HG02852 (cell line): ENCODE measurements around the gene RNF126.
"Not testable (repeated sequence)": the region's sequence is repeated elsewhere in the genome, so short reads cannot be mapped to it uniquely, and the experiment has no call there.

Experiments used
- ATAC-seq: cut with Tn5 transposase; IDR thresholded peaks from one replicate; pipeline ENCODE4 v1.9.1; 2021; ENCODE audit warnings: mild to moderate bottlenecking, moderate library complexity; ENCODE audit not compliant: unreplicated experiment

The RNF126 gene

DNA sequence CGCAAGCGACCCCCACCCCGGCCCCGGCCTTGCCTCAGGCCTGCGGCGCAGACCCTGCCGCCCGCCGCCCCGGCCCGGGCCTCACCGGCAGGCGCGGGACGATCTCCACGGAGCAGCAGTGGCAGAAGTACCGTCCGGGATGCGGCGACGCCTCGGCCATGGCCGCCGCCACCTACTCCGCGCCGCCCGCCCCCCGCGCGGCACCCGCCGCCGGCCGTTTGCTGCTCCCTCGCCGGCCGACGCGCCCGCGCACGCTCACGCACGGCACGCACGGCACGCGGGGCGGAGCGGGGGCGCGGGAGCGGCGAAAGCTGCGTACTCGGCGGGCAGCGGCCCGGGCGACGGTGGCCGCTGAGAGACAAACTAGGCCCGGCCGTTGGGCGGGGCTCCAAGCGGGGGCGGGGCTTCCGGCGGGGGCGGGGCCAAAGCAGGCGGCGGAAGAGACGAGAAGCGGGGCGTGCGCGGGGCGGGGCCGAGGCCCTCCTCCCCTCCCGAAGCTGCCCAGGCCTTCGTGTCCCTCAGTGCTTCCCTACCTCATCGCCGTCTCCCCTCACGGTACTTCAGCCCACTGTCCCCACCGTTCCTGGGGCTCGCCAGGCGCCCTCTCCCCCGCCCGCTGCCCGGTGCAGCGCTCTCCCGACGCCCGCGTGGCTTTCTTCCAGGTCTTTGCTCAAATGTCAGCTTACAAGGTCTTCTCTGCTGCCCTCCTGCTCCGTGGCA is at the start of gene RNF126:
Gene RNF126 (minus strand): TSS at position 253 of the 720 bp plus-strand sequence. CDS start 93 bp downstream, at position 160.
- ATAC-seq = peak; percentile 41

DNA sequence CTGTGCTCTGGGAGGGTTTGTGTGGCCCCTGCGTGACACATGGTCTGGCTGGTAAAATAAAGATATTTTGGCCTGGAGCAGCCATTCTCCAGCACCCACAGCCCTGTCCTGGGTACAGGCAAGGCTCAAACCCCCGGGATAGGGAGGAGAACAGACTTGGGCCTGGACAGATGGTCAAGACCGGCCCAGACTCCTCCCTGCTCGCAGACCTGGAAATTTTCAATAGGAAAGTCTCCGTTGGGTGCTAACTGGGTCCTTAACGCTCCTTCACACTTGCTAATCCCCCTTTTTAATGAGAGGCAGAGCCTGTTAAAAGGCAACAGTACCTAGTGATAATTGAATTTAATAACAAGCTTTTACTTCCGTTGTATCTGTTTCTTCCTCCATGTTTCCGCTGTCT is 48.2 kb upstream of the RNF126 start:
- no peak for ATAC-seq

DNA sequence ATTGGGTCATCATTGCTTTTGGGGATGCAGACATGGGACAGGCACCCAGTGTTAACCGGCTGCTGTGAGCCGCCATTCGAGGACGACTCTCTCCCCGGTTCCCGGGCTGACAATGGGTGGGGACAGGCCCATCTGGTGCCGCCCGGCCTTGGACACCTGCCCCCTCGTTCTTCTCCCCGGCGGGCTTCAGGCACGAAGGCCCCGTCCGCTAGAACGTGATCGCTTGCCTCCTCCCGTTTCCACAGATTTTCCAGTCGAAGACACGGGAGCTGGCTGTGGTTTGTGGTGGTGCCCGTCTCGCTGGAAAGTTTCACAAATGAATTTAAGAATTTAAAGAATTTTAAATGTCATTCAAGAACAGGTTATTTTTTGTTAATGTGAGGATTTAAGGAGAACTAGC is 47.8 kb upstream of the RNF126 start:
- ATAC-seq = no peak

DNA sequence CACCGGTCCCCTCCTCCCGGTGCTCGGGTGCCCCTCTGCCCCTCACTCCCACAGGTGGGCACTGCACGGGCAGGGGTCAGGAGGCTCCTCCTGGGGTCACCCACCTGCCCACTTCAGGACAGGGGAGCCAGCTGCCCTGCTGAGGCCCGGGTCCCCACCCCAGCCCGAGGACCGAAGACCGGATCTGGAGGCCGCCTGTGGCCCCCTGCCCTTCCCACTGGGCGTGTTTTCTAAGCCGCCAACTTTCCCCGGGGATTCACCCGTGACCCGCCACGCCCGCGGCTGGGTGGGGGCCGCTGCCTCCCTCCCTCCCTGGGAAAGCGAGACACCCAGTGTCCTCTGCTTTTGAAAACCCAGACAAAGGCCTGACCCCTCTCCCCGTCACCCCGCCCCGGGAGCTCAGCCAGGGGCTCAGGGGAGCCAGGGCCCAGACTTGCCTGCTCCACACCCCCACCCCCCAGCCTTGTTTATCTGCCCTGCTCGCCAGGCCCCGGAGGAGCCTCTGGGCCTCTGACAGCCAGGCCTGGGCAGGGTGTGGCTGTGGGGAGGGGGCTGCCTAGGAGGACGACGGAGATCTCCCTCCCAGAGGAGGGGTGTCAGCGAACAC is 47.1 kb upstream of the RNF126 start:
- ATAC-seq = no peak

DNA sequence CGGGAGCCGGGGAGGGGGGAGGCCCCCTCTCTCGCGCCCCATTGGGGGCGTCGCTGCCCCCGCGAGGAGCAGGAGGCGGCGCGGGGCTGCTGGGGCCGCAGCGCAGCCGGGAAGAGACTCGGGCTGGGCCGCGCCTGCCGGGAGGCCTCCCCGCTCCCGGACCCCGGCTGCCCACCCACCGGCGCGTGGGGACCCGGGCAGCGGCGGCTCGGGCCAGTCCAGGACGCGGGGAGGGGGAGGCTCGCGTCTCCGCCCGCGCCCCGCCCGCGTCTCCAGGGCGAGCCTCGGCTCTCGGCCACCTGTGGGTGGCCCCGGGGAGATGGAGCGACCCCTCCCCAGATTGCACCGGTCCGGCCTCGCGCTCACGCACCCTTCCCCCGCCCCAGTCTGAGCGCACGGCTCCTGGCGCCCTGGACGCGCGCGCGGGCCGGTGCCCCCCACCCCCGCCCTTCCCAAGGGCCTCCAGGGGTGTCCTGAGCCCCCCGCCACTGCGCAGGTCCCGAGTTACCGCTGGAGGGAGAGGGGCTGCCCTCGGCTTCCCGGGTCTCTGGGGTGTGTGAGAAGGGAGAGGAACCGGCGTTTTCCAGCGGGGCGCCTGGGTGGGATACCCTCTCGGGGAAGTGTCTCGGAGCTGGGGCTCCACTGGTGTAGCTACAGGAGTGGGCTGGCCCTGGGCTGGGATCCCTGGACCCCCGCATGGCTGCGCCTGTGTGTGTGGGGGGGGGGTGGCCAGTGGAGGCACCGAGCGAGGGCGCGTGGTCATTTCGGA is 46.4 kb upstream of the RNF126 start:
- ATAC-seq = no peak

DNA sequence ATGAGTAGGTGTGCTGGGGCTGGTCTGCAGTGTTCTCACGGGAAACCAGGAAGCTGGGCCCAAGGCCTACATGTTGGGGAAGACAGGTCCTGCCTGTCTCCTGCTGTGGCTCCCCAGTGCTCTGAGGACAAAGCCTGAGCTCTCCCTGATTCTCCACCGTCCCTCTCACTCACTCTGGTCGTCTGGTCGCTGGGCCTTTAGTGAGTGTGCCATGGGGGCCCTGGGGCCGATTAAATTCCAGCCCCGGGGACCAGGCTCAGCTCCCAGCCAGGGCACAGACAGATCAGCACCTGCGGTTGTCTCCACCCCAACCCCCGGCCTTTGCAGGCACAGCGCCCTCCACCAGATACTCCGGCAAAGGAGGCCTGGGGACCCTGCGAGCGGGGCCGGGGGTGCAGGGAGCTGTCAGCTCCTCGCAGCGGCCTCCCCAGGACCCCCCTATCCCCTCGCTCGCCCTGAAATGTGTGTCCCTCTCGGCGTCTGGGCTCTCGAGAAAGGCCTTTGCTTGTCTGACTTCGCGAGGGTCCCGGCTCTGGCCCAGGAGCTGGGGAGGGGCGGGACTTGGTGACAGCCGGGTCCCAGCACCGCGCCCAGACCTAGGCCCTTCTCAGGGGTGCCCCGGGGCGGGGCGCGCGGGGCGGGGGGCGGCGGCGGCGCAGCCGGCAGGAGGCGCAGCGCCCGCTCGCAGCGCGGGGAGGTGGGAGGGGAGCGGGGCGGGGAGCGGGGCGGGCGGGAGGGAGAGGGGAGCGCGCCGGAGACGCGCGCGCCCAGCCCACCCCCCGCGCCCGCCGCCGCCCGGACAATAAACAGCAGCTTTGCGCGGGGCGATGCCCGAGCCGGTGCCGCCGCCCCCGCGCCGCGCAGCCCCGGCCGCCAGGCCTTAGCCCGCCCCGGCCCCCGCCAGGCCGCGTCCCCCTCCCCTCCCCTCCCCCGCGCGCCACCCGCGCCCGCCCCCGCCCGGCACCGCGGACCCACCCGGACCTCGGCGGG is 45.4 kb upstream of the RNF126 start, which contains the start of gene PALM:
Gene PALM (plus strand): TSS at position 782 of the 990 bp plus-strand sequence. CDS start 212 bp downstream, outside the sequence.
- ATAC-seq = no peak

DNA sequence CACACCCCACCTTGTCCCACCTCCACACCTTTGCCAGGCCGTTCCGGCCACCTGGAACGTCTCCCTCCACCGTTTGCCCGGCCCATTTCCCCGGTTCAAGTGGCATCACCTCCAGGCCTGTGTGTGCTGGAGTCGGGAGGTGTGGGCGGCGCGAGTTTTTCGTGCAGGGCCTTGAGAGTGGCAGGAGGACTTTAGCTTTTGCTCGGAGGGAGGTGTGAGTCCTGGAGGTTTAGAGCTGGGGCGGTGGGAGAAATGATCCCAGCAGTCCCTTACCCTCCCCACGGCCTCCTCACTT is 41.4 kb upstream of the RNF126 start:
- ATAC-seq = no peak

DNA sequence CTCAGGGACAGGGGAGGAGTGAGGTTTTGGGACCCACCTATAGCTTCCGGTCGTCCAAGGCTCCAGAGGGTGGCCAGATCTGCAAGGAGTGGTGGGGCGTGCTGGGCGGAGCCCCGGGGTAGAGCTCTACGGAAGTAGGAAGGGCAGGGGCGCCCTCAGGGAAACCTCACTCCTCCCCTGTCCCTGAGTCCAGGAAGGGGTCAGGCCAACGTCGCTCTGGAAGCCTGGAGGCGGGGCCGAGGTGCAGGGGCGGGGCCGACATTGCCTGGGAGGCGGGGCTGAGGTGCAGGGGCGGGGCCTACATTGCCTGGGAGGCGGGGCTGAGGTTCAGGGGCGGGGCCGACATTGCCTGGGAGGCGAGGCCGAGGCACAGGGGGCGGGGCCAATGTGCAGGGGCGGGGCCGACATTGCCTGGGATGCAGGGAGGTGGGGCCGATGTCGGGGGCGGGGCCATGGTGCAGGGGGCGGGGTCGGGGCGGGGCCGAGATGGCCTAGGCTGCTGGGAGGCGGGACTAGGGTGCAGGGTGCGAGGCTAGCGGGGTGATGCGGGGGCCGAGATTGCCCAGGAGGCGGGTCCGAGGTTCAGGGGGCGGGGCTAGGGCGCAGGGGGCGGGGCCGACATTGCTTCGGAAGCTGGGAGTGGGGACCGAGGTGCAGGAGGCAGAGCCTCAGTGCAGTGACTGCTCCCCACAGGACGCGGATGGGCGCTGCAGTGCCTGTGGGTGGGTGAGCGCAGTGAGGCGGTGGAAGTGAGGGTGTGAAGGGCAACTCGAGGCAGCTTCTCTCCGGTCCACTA is 40.8 kb upstream of the RNF126 start:
- ATAC-seq = no peak

DNA sequence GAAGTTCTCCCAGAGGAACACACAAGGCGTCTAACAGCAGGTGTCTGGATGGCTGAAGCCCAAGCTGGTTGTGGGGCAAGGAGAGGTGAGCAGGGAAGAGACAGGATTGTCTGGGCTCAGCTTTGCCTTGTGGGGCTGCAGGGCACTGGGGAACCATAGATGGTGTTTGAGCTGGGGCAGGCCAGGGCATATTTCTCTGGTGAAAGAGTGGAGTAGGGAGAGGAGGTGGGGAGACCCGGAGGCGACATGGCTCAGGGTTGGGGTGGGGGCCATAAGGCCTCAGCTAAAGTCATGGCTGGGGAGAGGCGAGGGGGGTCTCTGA is 40.3 kb upstream of the RNF126 start:
- ATAC-seq = no peak

DNA sequence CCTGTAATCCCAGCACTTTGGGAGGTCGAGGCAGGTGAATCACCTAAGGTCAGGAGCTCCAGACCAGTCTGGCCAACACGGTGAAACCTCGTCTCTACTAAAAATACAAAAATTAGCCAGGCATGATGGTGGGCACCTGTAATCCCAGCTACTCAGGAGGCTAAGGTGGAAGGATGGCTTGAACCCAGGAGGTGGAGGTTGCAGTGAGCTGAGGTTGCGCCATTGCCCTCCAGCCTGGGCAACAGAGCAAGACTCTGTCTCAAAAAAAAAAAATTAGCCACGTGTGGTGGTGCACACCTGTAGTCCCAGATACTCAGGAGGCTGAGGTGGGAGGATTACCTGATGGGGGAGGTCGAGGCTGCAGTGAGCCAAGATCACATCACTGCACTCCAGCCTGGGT is 39.8 kb upstream of the RNF126 start:
- not testable (repeated sequence) for ATAC-seq

DNA sequence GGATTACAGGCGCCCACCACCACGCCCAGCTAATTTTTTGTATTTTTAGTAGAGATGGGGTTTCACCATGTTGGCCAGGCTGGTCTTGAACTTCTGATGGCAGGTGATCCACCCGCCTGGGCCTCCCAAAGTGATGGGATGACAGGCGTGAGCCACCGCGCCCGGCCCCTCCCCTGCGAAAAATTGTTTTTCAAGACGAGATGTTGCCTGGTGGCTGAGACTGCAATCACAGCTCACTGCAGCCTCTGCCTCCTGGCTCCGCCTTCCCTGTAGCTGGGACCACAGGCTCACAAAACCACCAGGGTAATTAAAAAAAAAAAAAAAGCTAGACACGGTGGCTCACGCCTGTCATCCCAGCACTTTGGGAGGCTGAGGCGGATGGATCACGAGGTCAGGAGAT is 36.9 kb upstream of the RNF126 start:
- not testable (repeated sequence) for ATAC-seq

DNA sequence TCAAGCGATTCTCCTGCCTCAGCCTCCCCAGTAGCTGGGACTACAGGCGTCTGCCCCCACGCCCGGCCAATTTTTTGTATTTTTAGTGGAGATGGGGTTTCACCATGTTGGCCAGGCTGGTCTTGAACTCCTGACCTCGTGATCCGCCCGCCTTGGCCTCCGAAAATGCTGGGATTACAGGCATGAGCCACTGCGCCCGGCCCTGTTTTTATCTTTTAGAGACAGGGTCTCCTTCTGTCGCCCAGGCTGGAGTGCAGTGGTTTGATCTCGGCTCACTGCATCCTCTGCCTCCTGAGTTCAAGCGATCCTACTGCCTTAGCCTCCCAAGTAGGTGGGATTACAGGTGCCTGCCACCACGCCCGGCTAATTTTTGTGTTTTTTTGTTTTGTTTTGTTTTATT is 35.5 kb upstream of the RNF126 start:
- not testable (repeated sequence) for ATAC-seq

DNA sequence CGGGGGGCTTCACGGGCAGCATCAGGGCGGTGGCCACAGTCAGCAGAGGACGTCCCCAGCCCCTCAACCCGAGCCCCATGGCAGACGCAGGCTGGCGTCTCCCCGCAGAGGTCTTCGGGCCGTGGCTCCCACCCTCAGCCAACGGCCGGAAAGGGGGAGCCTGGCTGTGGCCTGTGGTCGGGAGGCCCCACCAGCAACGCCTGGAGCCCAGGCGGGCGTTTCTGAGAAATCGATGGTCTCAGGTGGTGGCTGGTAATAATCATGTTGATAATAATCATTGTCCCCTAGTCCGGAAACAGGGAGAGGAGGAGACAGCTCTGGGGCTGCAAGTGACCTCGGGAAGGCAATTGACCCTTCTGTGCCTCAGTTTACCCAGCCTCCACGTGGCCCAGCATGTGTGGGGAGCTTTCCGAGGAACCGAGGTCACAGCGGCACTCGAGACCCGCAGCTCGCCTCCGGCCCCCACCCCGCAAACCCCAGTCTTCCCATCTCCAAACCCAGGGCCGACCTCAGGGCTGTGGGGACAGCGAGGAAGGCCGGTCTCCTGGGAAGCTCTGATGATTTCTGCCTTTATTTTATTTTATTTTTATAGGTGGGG is 32.4 kb upstream of the RNF126 start, which contains the start of gene PRSS57:
Gene PRSS57 (minus strand): TSS at position 101 of the 598 bp plus-strand sequence. CDS start 22 bp downstream, at position 79.
- ATAC-seq = no peak

DNA sequence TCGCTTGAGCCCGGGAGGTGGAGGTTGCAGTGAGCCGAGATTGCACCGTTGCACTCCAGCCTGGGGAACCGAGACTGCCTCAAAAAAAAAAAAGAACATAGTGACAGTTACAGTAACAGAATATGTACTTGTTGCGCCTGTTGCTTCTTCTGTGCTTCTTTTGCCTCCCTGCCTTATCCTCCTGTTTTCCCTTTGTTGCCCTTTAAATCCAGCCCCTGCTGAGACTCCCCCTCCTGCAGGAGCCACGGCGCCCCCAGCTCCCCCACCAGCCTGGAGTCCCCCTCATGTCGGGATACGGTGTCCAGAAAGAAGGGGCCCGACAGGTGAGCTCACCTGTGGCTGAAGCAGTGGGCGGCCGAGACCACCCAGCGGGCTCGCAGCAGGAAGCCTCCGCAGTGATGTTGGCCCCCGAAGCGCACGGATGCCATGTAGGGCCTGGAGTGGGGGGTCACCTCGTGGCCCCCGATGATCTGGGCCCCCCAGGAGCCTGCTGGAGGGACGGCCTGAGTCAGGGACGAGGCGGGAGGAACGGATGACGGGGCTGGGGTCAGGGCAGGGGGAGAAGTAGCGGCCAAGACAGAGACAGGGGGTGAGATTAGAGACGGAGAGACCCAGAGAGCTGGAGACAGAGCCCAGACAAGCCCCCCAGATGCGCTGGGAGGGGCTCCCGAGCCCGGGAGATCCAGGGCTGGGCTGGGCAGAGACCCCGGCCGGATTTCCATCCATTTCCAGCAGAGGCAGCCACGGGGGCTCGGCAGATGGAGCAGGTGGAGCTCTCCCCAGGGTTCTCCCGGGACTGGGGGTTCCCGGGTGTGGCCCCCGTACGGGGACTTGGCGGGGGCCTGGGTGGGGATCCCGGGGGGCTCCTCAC is 31.7 kb upstream of the RNF126 start:
- no peak for ATAC-seq

DNA sequence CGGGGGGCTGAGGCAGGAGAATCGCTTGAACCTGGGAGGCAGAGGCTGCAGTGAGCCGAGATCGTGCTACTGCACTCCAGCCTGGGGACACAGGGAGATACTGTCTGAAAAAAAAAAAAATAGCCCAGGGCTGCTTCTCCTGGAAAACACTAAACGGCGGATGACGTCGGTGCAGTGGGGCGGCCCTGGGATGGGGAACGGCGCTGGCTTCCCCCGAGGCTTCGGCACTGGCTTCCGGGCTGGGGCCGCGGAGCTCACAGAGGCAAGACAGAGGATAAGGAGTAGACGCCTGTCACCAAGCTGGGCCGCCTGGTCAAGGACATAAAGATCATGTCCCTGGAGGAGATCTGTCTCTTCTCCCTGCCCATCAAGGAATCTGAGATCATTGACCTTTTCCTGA is 27.2 kb upstream of the RNF126 start:
- ATAC-seq = no peak

DNA sequence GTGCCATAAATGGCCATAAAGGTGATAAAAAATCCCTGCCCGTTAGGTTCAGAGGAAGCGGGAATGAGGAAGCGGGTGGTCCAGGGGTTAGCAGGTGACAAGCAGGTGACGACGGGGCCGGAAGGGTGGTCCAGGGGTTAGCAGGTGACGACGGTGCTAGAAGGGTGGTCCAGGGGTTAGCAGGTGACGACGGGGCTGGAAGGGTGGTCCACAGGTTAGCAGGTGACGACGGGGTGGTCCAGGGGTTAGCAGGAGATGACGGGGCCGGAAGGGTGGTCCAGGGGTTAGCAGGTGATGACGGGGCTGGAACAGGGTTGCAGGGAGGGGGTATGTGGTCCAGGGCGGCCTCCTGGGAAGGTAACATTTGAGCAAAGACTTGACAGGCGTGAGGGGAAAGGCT is 26.0 kb upstream of the RNF126 start:
- no peak for ATAC-seq

DNA sequence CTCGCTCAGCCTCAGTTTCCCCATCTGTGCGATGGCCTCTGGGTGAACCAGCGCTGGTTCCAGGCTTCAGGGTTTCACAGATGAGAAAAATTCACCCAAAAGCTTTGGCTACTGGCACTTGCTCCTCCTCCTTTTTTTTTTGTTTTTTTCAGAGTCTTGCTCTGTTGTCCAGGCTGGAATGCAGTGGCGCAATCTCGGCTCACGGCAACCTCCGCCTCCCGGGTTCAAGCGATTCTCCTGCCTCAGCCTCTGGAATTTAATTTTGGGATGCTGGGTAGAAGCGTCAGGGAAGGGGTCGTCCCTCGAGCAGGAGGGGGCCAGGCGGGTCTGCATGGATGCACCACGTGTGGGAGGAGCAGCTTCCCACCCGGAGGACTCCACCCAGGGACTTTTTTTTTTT is 25.2 kb upstream of the RNF126 start:
- ATAC-seq = no peak

DNA sequence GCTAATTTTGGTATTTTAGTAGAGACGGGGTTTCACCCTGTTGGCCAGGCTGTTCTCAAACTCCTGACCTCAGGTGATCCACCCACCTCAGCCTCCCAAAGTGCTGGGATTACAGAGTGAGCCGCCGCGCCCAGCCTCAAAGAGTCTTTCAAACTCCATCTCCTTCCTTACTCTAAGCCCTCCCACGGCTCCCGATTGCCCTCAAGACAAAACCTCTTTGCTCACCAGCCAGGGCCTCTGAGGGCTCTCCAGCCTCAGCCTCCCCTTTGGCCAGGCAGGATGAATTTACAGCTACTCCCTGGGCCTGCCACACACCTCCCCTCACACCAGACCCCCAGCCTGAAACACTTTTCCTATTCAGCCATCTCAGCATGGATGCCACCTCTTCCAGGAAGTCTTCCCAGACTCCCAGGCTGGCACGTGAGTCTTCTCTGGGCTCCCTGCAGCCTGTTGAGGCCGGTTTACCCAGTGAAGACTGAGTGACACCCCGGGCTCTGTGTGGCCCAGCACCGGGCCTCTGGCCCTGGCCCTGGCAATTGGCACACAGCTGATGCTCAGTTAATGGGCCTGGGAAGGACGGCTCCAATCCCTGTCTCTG is 24.7 kb upstream of the RNF126 start:
- ATAC-seq = no peak
